ENCODE data around the gene DPP10. TPM values are rescaled to one million over a fixed set of nuclear protein-coding genes. Genes with fewer than 3 reads are reported as not detected.

DPP10 gene
- total and polyA plus RNA-seq, 2 of the 13 experiments (the other 11 are each of a cell fraction or from before 2014, with no cell fraction given), result 0.95 to 1.7 TPM

- no peak overlapping the region for H3K4me2 ChIP-seq (ENCODE audit: low read depth, low read length)
- FAIRE-seq (no peak), ATAC-seq (no peak), DNase-seq (ENCODE audit: low spot score) (no peak)
- no peaks in the 10 kb centered on the region for H3K79me2 ChIP-seq (ENCODE audit: insufficient read depth, low read length)
- no peak overlapping the region for H3K4me3 ChIP-seq (replicated peaks in 1 of 3; ENCODE audit: insufficient read depth in 1 of 3, low read depth in 2 of 3, low read length in 3 of 3)
- no peaks in the 10 kb centered on the region for H3K4me1 ChIP-seq (ENCODE audit: insufficient read depth, low read length)
- no peaks in the 10 kb centered on the region for H3K27me3 ChIP-seq (ENCODE audit: control insufficient read depth in 1 of 2, insufficient read depth in 2 of 2, low read length in 2 of 2)
- in situ Hi-C loops (cut with HindIII; ENCODE audit: extremely low pct_ligation_motif_present, low pct_unique_long_range_greater_than_20kb), result no loop called here
- BruUV-seq (replicated peaks), result no TSS peak
- H4K20me1 ChIP-seq (ENCODE audit: insufficient read depth, low read length), result no peaks in the 10 kb centered on the region
- no peak for TF ChIP-seq RBM39 (IDR thresholded peaks at IDR 0.05; ENCODE audit: low read depth, low read length, poor library complexity, severe bottlenecking)
- TF ChIP-seq BATF2 (CRISPR knock-in tag; IDR thresholded peaks at IDR 0.05), result no peak
- no peak for TF ChIP-seq ATF7 (IDR thresholded peaks at IDR 0.05)
- TF ChIP-seq ATF7 (CRISPR knock-in tag; IDR thresholded peaks at IDR 0.05), result no peak
- no peak for TF ChIP-seq ZFYVE20 (CRISPR knock-in tag; IDR thresholded peaks at IDR 0.05; ENCODE audit: borderline replicate concordance, low read depth)
- no peak for TF ChIP-seq BRF2 (CRISPR knock-in tag; IDR thresholded peaks at IDR 0.05)
- TF ChIP-seq PPARG (CRISPR knock-in tag; conservative IDR thresholded peaks at IDR 0.05), result no peak
- TF ChIP-seq HOXA3 (CRISPR knock-in tag; IDR thresholded peaks at IDR 0.05), result no peak
- no peak for TF ChIP-seq ZBTB1 (CRISPR knock-in tag; IDR thresholded peaks at IDR 0.05; ENCODE audit: borderline replicate concordance)
- TF ChIP-seq ZNF883 (CRISPR knock-in tag; IDR thresholded peaks at IDR 0.05; ENCODE audit: not compliant biosample characterization), result no peak
- no peak for TF ChIP-seq ATF3 (CRISPR knock-in tag; IDR thresholded peaks at IDR 0.05)
- TF ChIP-seq ZNF331 (CRISPR knock-in tag; IDR thresholded peaks at IDR 0.05), result no peak
- TF ChIP-seq ZNF605 (CRISPR knock-in tag; IDR thresholded peaks at IDR 0.05), result no peak
- TF ChIP-seq GABPA (IDR thresholded peaks at IDR 0.05; ENCODE audit: low read depth, low read length), result no peak
- no peak for TF ChIP-seq GABPA (CRISPR knock-in tag; IDR thresholded peaks at IDR 0.05; ENCODE audit: low read depth)
- H2AFZ ChIP-seq (ENCODE audit: low read length), result no peak overlapping the region
- H3K9ac ChIP-seq (ENCODE audit: insufficient read depth, low read depth, low read length), result no peak overlapping the region
- CTCF ChIA-PET (ENCODE audit: low intra/inter-chr PET ratio, low total read pairs), result no interaction called here
- no peaks in the 10 kb centered on the region for H3K36me3 ChIP-seq (replicated peaks in 1 of 2; ENCODE audit: control insufficient read depth in 1 of 2, insufficient read depth in 2 of 2, low read length in 2 of 2)
- 41% methylated on average over 2 of the region's 2 CpGs for WGBS (ENCODE audit: low lambda C conversion rate)
- no peak overlapping the region for H3K27ac ChIP-seq (ENCODE audit: extremely low read length, insufficient read depth, low read length)
- intact Hi-C loops (cut with micrococcal nuclease; ENCODE audit: unreplicated experiment), result no loop called here
- peaks cover 90% of the 10 kb centered on the region for H3K9me3 ChIP-seq (ENCODE audit: low read length)
- POLR2A ChIA-PET, result no interaction called here
Measured at GRCh38 chr2:115635430-115635829, 1193.0 kb downstream of the DPP10 start.

All from HepG2 (cell line).